Natural killer cell (primary cell): ENCODE data around the gene PELI3. TPM values are rescaled to one million over a fixed set of nuclear protein-coding genes. Genes with fewer than 3 reads are reported as not detected.
A peak's percentile ranks its signal among the peaks of the same experiment; 100 is the strongest.

Experiments
- ATAC-seq, 3 donors: fragments of 150-1000 bp in 2 of 3; fragments of 200-7000 bp in 1 of 3; cut with Tn5 transposase; 1 replicate in 1 of 3; 2 replicates in 2 of 3; pipeline ENCODE4 v1.10.0; 2021; ENCODE audit warnings: mild to moderate bottlenecking in 2 of 3, moderate library complexity in 2 of 3
- DNase-seq, 2 donors: peaks; one replicate each; pipeline versions ENCODE4 v3.0.0 to v3.0.0-alpha.2; 2013 to 2021; ENCODE audit warnings: mixed read lengths in 1 of 2
- H3K27ac ChIP-seq: one replicate; pipeline ENCODE4 v1.5.1; 2013; ENCODE audit warnings: mild to moderate bottlenecking, low read length
- H3K27me3 ChIP-seq: one replicate; pipeline ENCODE4 v1.6.1; 2013; ENCODE audit warnings: low read length; ENCODE audit not compliant: control insufficient read depth, insufficient read depth
- H3K36me3 ChIP-seq: one replicate; pipeline ENCODE4 v1.6.1; 2013; ENCODE audit warnings: low read length; ENCODE audit not compliant: control insufficient read depth, insufficient read depth
- H3K4me1 ChIP-seq: one replicate; pipeline ENCODE4 v1.6.1; 2013; ENCODE audit warnings: low read length; ENCODE audit not compliant: control insufficient read depth, insufficient read depth
- H3K4me3 ChIP-seq: one replicate; pipeline ENCODE4 v1.5.1; 2013; ENCODE audit warnings: low read length
- H3K9me3 ChIP-seq: one replicate; pipeline ENCODE4 v1.6.1; 2013; ENCODE audit warnings: low read length; ENCODE audit not compliant: control insufficient read depth, insufficient read depth
- H3K27ac Mint-ChIP-seq, 2 donors: one replicate each; pipeline ENCODE4 v1.8.0; 2022; ENCODE audit warnings: mild to moderate bottlenecking in 2 of 2, mixed read lengths in 2 of 2, moderate library complexity in 1 of 2
- H3K27me3 Mint-ChIP-seq, 2 donors: one replicate each; pipeline ENCODE4 v1.8.0; 2022; ENCODE audit warnings: low read depth in 2 of 2, mixed read lengths in 2 of 2
- H3K36me3 Mint-ChIP-seq: one replicate; pipeline ENCODE4 v1.8.0; 2022; ENCODE audit warnings: mixed read lengths
- H3K4me1 Mint-ChIP-seq, 2 donors: one replicate each; pipeline ENCODE4 v1.8.0; 2022; ENCODE audit warnings: mixed read lengths in 2 of 2
- H3K4me3 Mint-ChIP-seq: one replicate; pipeline ENCODE4 v1.8.0; 2022; ENCODE audit warnings: mild to moderate bottlenecking, moderate library complexity, mixed read lengths
- H3K9me3 Mint-ChIP-seq, 2 donors: one replicate each; pipeline ENCODE4 v1.8.0; 2022; ENCODE audit warnings: mixed read lengths in 2 of 2
- CTCF ChIP-seq: fragments of 200-600 bp; IDR thresholded peaks from one replicate; pipeline ENCODE4 v1.8.0; 2022; ENCODE audit warnings: antibody characterized with exemption
- WGBS: methylation state at CpG from one replicate; pipeline ENCODE4 v1.1.7; 2013; ENCODE audit warnings: missing lambda C conversion rate; ENCODE audit not compliant: insufficient coverage; 5-methylcytosine and 5-hydroxymethylcytosine counted together
- intact Hi-C: fragments of 100-400 bp; cut with micrococcal nuclease; formaldehyde crosslinking; loops from one replicate; pipeline ENCODE4 v1.14.2; 2022
- total RNA-seq, 4 donors: library from RNA; stranded (reverse); fragments of 120-200 nt in 1 of 4; gene quantifications; one replicate each; pipeline versions ENCODE4 v1.2.3 to v1.2.4, GENCODE V29; 2013 to 2022

The PELI3 gene
- total RNA-seq, 3 donors from 2014 or later (not counting 1 experiment from before 2014, with no cell fraction given) = 5.3 to 6.3 (median 5.6) TPM

GRCh38 chr11:66473608-66474515 lies 7.2 kb downstream of the PELI3 start:
- ATAC-seq (peak in 1 of 3 donors; percentile 29), DNase-seq (no peak)
- no peaks in the 10 kb centered on the region for H3K36me3 Mint-ChIP-seq
- Histone ChIP-seq H3K36me3 (no peaks in the 10 kb centered on the region), H3K27ac (no peak overlapping the region), H3K9me3 (no peaks in the 10 kb centered on the region), H3K4me1 (peaks cover 2% of the 10 kb centered on the region), H3K4me3 (no peak overlapping the region), H3K27me3 (no peaks in the 10 kb centered on the region)
- no peaks in the 10 kb centered on the region for H3K9me3 Mint-ChIP-seq
- 91% methylated on average over 20 of the region's 20 CpGs for WGBS
- peaks cover 2 to 17% of the 10 kb centered on the region in 2 donors for H3K4me1 Mint-ChIP-seq
- H3K27me3 Mint-ChIP-seq = no peaks in the 10 kb centered on the region
- TF ChIP-seq CTCF = no peak
- H3K27ac Mint-ChIP-seq = no peak overlapping the region
- intact Hi-C loops = no loop called here
- no peak overlapping the region for H3K4me3 Mint-ChIP-seq

DNA sequence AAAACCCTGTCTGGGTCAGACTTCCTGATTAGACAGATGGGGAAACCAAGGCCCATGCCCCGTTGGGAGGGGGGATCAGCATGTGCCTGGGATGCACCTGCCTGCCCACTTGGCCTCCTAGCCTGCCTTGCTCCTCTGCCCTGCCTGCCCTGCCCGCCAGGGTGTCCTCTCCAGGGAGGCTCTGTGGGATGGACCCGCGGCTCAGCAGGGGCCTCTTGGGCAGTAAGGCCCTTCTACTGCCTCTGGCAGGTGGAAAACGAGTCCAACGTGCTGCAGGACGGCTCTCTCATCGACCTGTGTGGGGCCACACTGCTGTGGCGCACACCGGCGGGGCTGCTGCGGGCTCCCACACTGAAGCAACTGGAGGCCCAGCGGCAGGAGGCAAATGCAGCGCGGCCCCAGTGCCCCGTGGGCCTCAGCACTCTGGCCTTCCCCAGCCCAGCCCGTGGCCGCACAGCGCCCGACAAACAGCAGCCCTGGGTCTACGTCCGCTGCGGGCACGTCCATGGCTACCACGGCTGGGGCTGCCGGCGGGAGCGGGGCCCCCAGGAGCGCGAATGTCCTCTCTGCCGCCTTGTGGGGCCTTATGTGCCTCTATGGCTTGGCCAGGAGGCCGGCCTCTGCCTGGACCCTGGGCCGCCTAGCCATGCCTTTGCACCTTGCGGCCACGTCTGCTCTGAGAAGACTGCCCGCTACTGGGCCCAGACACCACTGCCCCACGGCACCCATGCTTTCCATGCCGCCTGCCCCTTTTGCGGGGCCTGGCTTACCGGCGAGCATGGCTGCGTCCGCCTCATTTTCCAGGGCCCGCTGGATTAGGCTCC lies 8.9 kb downstream of the PELI3 start:
- DNase-seq = no peak

GRCh38 chr11:66476173-66476840 lies 9.6 kb downstream of the PELI3 start:
- Histone ChIP-seq H3K4me1 (peaks cover 21% of the 10 kb centered on the region), H3K4me3 (no peak overlapping the region), H3K36me3 (no peaks in the 10 kb centered on the region), H3K9me3 (no peaks in the 10 kb centered on the region), H3K27ac (no peak overlapping the region), H3K27me3 (no peaks in the 10 kb centered on the region)
- no peak for ATAC-seq
- no peak overlapping the region for H3K4me3 Mint-ChIP-seq
- intact Hi-C loops = no loop called here
- peaks cover 13 to 37% of the 10 kb centered on the region in 2 donors for H3K4me1 Mint-ChIP-seq
- WGBS = 95% methylated on average over 10 of the region's 10 CpGs
- no peaks in the 10 kb centered on the region for H3K27me3 Mint-ChIP-seq
- no peak for DNase-seq
- H3K9me3 Mint-ChIP-seq = no peaks in the 10 kb centered on the region
- TF ChIP-seq CTCF = no peak
- H3K27ac Mint-ChIP-seq = peak overlapping the region in 1 of 2 donors; percentile 72
- H3K36me3 Mint-ChIP-seq = no peaks in the 10 kb centered on the region

More for the DNA sequence above, 8.9 kb downstream of the PELI3 start:
- no peak for TF ChIP-seq CTCF
- intact Hi-C loops = no loop called here
- no peak overlapping the region for H3K27ac ChIP-seq
- Mint-ChIP-seq H3K36me3 (no peaks in the 10 kb centered on the region), H3K4me1 (peaks cover 13 to 33% of the 10 kb centered on the region in 2 donors), H3K4me3 (no peak overlapping the region), H3K27ac (no peak overlapping the region), H3K27me3 (no peaks in the 10 kb centered on the region), H3K9me3 (no peaks in the 10 kb centered on the region)
- H3K27me3 ChIP-seq = no peaks in the 10 kb centered on the region
- 97% methylated on average over 44 of the region's 44 CpGs for WGBS
- H3K36me3 ChIP-seq = no peaks in the 10 kb centered on the region
- no peaks in the 10 kb centered on the region for H3K9me3 ChIP-seq
- ATAC-seq = no peak
- H3K4me1 ChIP-seq = peaks cover 14% of the 10 kb centered on the region
- no peak overlapping the region for H3K4me3 ChIP-seq
